ENCODE data around the gene FBXO41. TPM values are rescaled to one million over a fixed set of nuclear protein-coding genes. Genes with fewer than 3 reads are reported as not detected.

Gene FBXO41
- total and polyA plus RNA-seq, 9 of the 15 experiments (the other 6 are each of a cell fraction or from before 2014, with no cell fraction given) = 0.21 to 8.2 (median 3.5) TPM

- TF ChIP-seq CHAMP1 (IDR thresholded peaks at IDR 0.05) (no peak), PBX2 (CRISPR knock-in tag; IDR thresholded peaks at IDR 0.05; ENCODE audit: low read depth) (peak; percentile 80), PBX2 (tag; conservative IDR thresholded peaks at IDR 0.05; ENCODE audit: low read depth) (peak; percentile 97), TEAD2 (tag; IDR thresholded peaks at IDR 0.05) (no peak), ZNF280A (IDR thresholded peaks at IDR 0.05; ENCODE audit: low read depth, partially characterized antibody) (no peak), ZNF408 (CRISPR knock-in tag; IDR thresholded peaks at IDR 0.05; ENCODE audit: low read depth) (no peak), ZNF512 (tag; IDR thresholded peaks at IDR 0.05) (no peak), MBD1 (CRISPR knock-in tag; IDR thresholded peaks at IDR 0.05) (no peak), FOS (IDR thresholded peaks at IDR 0.05; ENCODE audit: extremely low read depth, insufficient read length) (peak; percentile 99), ETV6 (IDR thresholded peaks at IDR 0.05; ENCODE audit: borderline replicate concordance in 1 of 2, low read depth in 2 of 2, low read length in 1 of 2) (no peak), ETV6 (CRISPR knock-in tag; IDR thresholded peaks at IDR 0.05; ENCODE audit: borderline replicate concordance) (no peak), TBL1XR1 (IDR thresholded peaks at IDR 0.05; ENCODE audit: low read length in 2 of 2) (no peak), ZNF239 (CRISPR knock-in tag; IDR thresholded peaks at IDR 0.05) (no peak), NCOA2 (IDR thresholded peaks at IDR 0.05; ENCODE audit: partially characterized antibody in 2 of 2) (no peak), HDAC1 (IDR thresholded peaks at IDR 0.05) (peak in 1 of 2 experiments; percentile 85; a peak in 2 of 4 replicates), SMARCC2 (IDR thresholded peaks at IDR 0.05; ENCODE audit: low read depth) (no peak)
Measured at GRCh38 chr2:73233154-73233931, 50.9 kb downstream of the FBXO41 start, which contains the start of gene PRADC1 (continued).
